Endothelial cell of umbilical vein (primary cell): ENCODE results near the gene CD24. TPM values are rescaled to one million over a fixed set of nuclear protein-coding genes. Genes with fewer than 3 reads are reported as not detected.
A peak's percentile ranks its signal among the peaks of the same experiment; 100 is the strongest.

ENCODE experiments used
- Bru-seq: library from RNA; stranded (reverse); fragments of 400-500 nt; gene quantifications from one replicate; lab custom pipeline; 2021; lab: Mats Ljungman, UMichigan
- BruChase-seq, 2 experiments: library from RNA; stranded (reverse); fragments of 400-500 nt; gene quantifications; one replicate each; lab custom pipeline; 2021; lab: Mats Ljungman, UMichigan
- BruUV-seq: library from RNA; stranded (reverse); fragments of 400-500 nt; replicated peaks from 2 replicates; lab custom pipeline; 2021; lab: Mats Ljungman, UMichigan
- CTCF ChIA-PET: fragments of 300-600, 350-600 bp; sonication (Branson Sonifier 250); formaldehyde crosslinking; loops from one replicate; lab custom pipeline; 2021; ENCODE audit warnings: antibody characterized with exemption, inconsistent platforms; lab: Charles Lee
- POLR2A ChIA-PET: fragments of 300-600, 350-600 bp; sonication (Branson Sonifier 250); formaldehyde crosslinking; loops from one replicate; lab custom pipeline; 2021; ENCODE audit warnings: antibody characterized with exemption, inconsistent platforms; lab: Charles Lee
- DNase-seq: peaks from one replicate; pipeline ENCODE4 v3.0.0-alpha.2; 2011; ENCODE audit warnings: low read depth, low spot score
- FAIRE-seq: peaks from 2 replicates; lab custom pipeline; 2011; peaks lifted over from hg19 to GRCh38; lab: Jason Lieb, UNC
- H2AFZ ChIP-seq: 2 replicates; pipeline ENCODE4 v1.6.0; 2012; ENCODE audit warnings: low read depth, low read length, control low read depth, inconsistent platforms
- H3K27ac ChIP-seq: 2 replicates; pipeline ENCODE4 v1.5.1; 2011; ENCODE audit warnings: low read depth, mild to moderate bottlenecking, control low read depth, low read length, moderate library complexity; ENCODE audit not compliant: insufficient read depth
- H3K27me3 ChIP-seq, 2 experiments: 2 replicates each; pipeline versions ENCODE4 v1.6.0 to v1.6.1; 2011; ENCODE audit warnings: low read length in 2 of 2, mixed read lengths in 1 of 2; ENCODE audit not compliant: control insufficient read depth in 2 of 2, insufficient read depth in 2 of 2
- H3K36me3 ChIP-seq, 2 experiments: 2 replicates in 1 of 2; 3 replicates in 1 of 2; pipeline ENCODE4 v1.5.1; 2011; ENCODE audit warnings: low read length in 2 of 2, mild to moderate bottlenecking in 1 of 2, moderate library complexity in 1 of 2; ENCODE audit not compliant: control insufficient read depth in 2 of 2, insufficient read depth in 2 of 2; ENCODE audit errors: extremely low read depth in 1 of 2
- H3K4me1 ChIP-seq: 3 replicates; pipeline ENCODE4 v1.5.1; 2011; ENCODE audit warnings: mild to moderate bottlenecking, low read length; ENCODE audit not compliant: control insufficient read depth, insufficient read depth; ENCODE audit errors: extremely low read depth
- H3K4me2 ChIP-seq: 2 replicates; pipeline ENCODE4 v1.6.1; 2011; ENCODE audit warnings: low read length, control low read depth, mixed read lengths; ENCODE audit not compliant: insufficient read depth
- H3K4me3 ChIP-seq, 3 experiments: fragments of 200-600 bp in 1 of 3; sonication (generic), shearing (Covaris generic) in 1 of 3; replicated peaks in 1 of 3; 2 replicates each; pipeline ENCODE4 v1.5.1; 2011 to 2016; ENCODE audit warnings: control low read depth in 3 of 3, low read length in 3 of 3, mild to moderate bottlenecking in 2 of 3, inconsistent platforms in 1 of 3, low read depth in 1 of 3, moderate library complexity in 1 of 3; ENCODE audit not compliant: insufficient read depth in 1 of 3
- H3K79me2 ChIP-seq: 2 replicates; pipeline ENCODE4 v1.6.0; 2012; ENCODE audit warnings: low read length, inconsistent platforms; ENCODE audit not compliant: control insufficient read depth, insufficient read depth
- H3K9ac ChIP-seq: replicated peaks from 2 replicates; pipeline ENCODE3; 2011; ENCODE audit warnings: low read length, control low read depth; ENCODE audit not compliant: insufficient read depth; ENCODE audit errors: extremely low read depth
- H3K9me1 ChIP-seq: replicated peaks from 3 replicates; pipeline ENCODE4 v1.6.0; 2011; ENCODE audit warnings: mild to moderate bottlenecking, low read length; ENCODE audit not compliant: control insufficient read depth, insufficient read depth; ENCODE audit errors: extremely low read depth
- H3K9me3 ChIP-seq: replicated peaks from 2 replicates; pipeline ENCODE4 v1.5.1; 2012; ENCODE audit warnings: low read length, inconsistent platforms; ENCODE audit not compliant: control insufficient read depth, insufficient read depth
- H4K20me1 ChIP-seq: replicated peaks from 2 replicates; pipeline ENCODE3; 2011; ENCODE audit warnings: mild to moderate bottlenecking, low read length; ENCODE audit not compliant: control insufficient read depth, insufficient read depth; ENCODE audit errors: extremely low read depth
- GATA2 ChIP-seq: IDR thresholded peaks from 2 replicates; pipeline ENCODE4 v1.7.0; 2011; ENCODE audit warnings: low read depth, mild to moderate bottlenecking, moderate library complexity, mixed read lengths, low read length; ENCODE audit not compliant: insufficient read length, insufficient read depth
- JUN ChIP-seq: IDR thresholded peaks from 2 replicates; pipeline ENCODE4 v1.6.1; 2011; ENCODE audit warnings: borderline replicate concordance, low read depth; ENCODE audit not compliant: insufficient read length, insufficient read depth
- POLR2A ChIP-seq: IDR thresholded peaks from 2 replicates; pipeline ENCODE4 v1.6.1; 2012; ENCODE audit warnings: low read depth, mild to moderate bottlenecking, control low read depth, low read length
- dilution Hi-C: fragments of 300-500 bp; cut with MboI; formaldehyde crosslinking; loops from one replicate; pipeline ENCODE4 v1.15.0; 2019; ENCODE audit warnings: low sequenced_read_pairs; ENCODE audit not compliant: extremely low pct_ligation_motif_present
- intact Hi-C: fragments of 100-400 bp; cut with micrococcal nuclease; formaldehyde crosslinking; loops from one replicate; pipeline ENCODE4 v1.10.0; 2022
- long read RNA-seq: library from polyadenylated mRNA; stranded (forward); transcript quantifications from one replicate; pipeline ENCODE4 v2.0.0, GENCODE V29; 2021
- polyA minus RNA-seq, 3 experiments: library from RNA; depleted of rRNA, polyadenylated mRNA; stranded (reverse); fragments of >200 nt; gene quantifications; 1 replicate in 1 of 3; 2 replicates in 2 of 3; pipeline ENCODE4 v1.2.3, GENCODE V29; 2011
- polyA plus RNA-seq, 4 experiments: library from polyadenylated mRNA; depleted of rRNA in 3 of 4; stranded (reverse) in 3 of 4; unstranded in 1 of 4; fragments of >200 nt; gene quantifications; 2 replicates each; pipeline versions ENCODE4 v1.2.1 to v1.2.3, GENCODE V29; 2011 to 2012; ENCODE audit warnings: missing spikeins in 1 of 4
- total RNA-seq: library from RNA; stranded (reverse); gene quantifications from 2 replicates; pipeline ENCODE4 v1.2.3, GENCODE V29; 2021
- TF ChIP-seq, protein P1 (sequence below), 2 donors: IDR thresholded peaks; 1 replicate in 1 of 2; 2 replicates in 1 of 2; pipeline ENCODE4 v1.5.1; 2011; ENCODE audit warnings: low read length in 2 of 2, mild to moderate bottlenecking in 2 of 2, moderate library complexity in 2 of 2, control low read depth in 1 of 2, inconsistent platforms in 1 of 2, low read depth in 1 of 2; ENCODE audit not compliant: insufficient read depth in 1 of 2; ENCODE audit errors: extremely low read depth in 1 of 2

The CD24 gene, protein sequence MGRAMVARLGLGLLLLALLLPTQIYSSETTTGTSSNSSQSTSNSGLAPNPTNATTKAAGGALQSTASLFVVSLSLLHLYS
- total RNA-seq = 1.2 and 2.5 TPM in 2 replicates
- 10.2 and 52.1 TPM in 2 replicates for polyA plus RNA-seq
- 0.17 and 0.25 TPM in 2 replicates for polyA plus RNA-seq (2011; cell fraction: cytosol; rRNA removed)
- 0.66 and 7.9 TPM in 2 replicates for polyA plus RNA-seq (2011; cell fraction: nucleus; rRNA removed)
- polyA plus RNA-seq (2012) = 0.40 and 0.44 TPM in 2 replicates
- 2.0 and 2.2 TPM in 2 replicates for polyA minus RNA-seq
- 28.1 TPM for polyA minus RNA-seq (2011; cell fraction: cytosol; rRNA and poly(A)+ RNA removed)
- 4.0 and 4.1 TPM in 2 replicates for polyA minus RNA-seq (2011; cell fraction: nucleus; rRNA and poly(A)+ RNA removed)
- Bru-seq, nascent RNA = percentile 29 among the genes with signal in this experiment
- BruChase-seq, experiment 1, labeled RNA remaining after a 6-hour chase = percentile 52 among the genes with signal in this experiment
- percentile 35 among the genes with signal in this experiment for BruChase-seq, experiment 2, labeled RNA remaining after a 2-hour chase
- long read RNA-seq, partial matches to known transcripts = 0 of 1 reads
- long read RNA-seq, other reads (novel, unspliced or antisense) = 0 of 1 reads

DNA sequence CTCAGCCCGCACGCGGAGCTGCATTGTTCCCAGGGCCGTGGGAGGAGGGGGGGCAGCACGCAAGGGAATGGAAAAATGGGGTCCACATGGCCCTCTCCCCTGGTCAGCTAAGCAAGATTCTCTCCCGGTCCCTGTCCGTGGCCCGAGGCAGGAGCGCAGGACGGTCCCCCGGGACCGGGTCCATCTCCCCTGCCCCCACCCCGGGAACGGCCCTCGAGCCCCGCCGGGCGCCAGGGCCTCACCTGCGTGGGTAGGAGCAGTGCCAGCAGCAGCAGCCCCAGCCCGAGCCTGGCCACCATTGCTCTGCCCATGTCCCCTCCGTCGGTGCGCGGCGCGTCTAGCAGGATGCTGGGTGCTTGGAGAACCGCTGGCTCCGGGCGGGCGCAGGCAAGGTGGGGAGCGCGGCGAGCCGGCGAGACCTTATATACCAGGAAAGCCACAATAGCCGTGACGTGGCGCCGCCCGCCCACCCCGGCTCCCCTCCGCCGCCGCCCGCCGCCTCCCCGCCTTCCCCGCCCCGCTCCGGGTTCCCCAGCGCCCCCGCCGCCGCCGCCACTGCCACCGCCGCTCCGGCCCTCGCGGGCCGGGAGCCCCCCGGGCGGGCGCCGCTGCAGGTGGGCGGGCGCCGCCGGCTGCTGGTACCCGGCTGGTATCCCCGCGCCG is at the start of gene CD24:
Gene CD24, minus strand, starts transcription at position 394 of the 663 bp plus-strand sequence. Its CDS starts 83 bp downstream, at position 311.
- no TSS peak for BruUV-seq
- H3K9ac ChIP-seq = no peak within 1 kb of the TSS
- no peaks in the 10 kb centered on the region for H3K9me3 ChIP-seq
- H4K20me1 ChIP-seq = no peaks in the 10 kb centered on the region
- peak within 1 kb of the TSS; percentile 65 for H2AFZ ChIP-seq
- DNase-seq (no peak), FAIRE-seq (no peak)
- no peaks in the 10 kb centered on the region for H3K79me2 ChIP-seq
- peaks cover 3% of the 10 kb centered on the region for H3K4me1 ChIP-seq
- peak within 1 kb of the TSS; percentile 45 to 57 (median 45) for H3K4me3 ChIP-seq
- ChIA-PET POLR2A (no interaction called here), CTCF (interaction anchor here (1.1 kb wide), 1 partner anchor 23 kb away, joined by 3 read pairs; no protein-coding TSS in a partner anchor)
- no peak within 1 kb of the TSS for H3K27ac ChIP-seq
- intact Hi-C loops = no loop called here
- no peaks in the 10 kb centered on the region for H3K9me1 ChIP-seq
- TF ChIP-seq POLR2A (no peak), JUN (no peak), GATA2 (no peak)
- TF ChIP-seq, protein P1, sequence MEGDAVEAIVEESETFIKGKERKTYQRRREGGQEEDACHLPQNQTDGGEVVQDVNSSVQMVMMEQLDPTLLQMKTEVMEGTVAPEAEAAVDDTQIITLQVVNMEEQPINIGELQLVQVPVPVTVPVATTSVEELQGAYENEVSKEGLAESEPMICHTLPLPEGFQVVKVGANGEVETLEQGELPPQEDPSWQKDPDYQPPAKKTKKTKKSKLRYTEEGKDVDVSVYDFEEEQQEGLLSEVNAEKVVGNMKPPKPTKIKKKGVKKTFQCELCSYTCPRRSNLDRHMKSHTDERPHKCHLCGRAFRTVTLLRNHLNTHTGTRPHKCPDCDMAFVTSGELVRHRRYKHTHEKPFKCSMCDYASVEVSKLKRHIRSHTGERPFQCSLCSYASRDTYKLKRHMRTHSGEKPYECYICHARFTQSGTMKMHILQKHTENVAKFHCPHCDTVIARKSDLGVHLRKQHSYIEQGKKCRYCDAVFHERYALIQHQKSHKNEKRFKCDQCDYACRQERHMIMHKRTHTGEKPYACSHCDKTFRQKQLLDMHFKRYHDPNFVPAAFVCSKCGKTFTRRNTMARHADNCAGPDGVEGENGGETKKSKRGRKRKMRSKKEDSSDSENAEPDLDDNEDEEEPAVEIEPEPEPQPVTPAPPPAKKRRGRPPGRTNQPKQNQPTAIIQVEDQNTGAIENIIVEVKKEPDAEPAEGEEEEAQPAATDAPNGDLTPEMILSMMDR (IDR thresholded peaks at IDR 0.05; ENCODE audit: extremely low read depth in 1 of 2, insufficient read depth in 1 of 2, low read depth in 1 of 2, low read length in 2 of 2) = no peak
- H3K27me3 ChIP-seq = peaks cover 34 to 51% of the 10 kb centered on the region in 2 experiments
- H3K36me3 ChIP-seq = no peaks in the 10 kb centered on the region
- dilution Hi-C loops = no loop called here
- peak within 1 kb of the TSS; percentile 60 for H3K4me2 ChIP-seq
